Thyroid gland (tissue), 4 donors: ENCODE data around the gene C20orf202.

ENCODE experiments used
- POLR2A ChIP-seq, 2 donors: fragments of 450-650 bp; IDR thresholded peaks; one replicate each; pipeline ENCODE4 v1.6.1; 2017; ENCODE audit warnings: antibody characterized with exemption in 2 of 2, mild to moderate bottlenecking in 2 of 2, moderate library complexity in 1 of 2
- TF ChIP-seq, protein P1 (sequence below), 6 experiments: fragments of 200-600 bp in 3 of 6; fragments of 450-650 bp in 3 of 6; sonication (generic) in 3 of 6; IDR thresholded peaks; one replicate each; pipeline ENCODE4 v1.5.1; 2016 to 2019; ENCODE audit warnings: antibody characterized with exemption in 6 of 6, mild to moderate bottlenecking in 2 of 6, inconsistent platforms in 1 of 6, moderate library complexity in 1 of 6

- TF ChIP-seq, protein P1, sequence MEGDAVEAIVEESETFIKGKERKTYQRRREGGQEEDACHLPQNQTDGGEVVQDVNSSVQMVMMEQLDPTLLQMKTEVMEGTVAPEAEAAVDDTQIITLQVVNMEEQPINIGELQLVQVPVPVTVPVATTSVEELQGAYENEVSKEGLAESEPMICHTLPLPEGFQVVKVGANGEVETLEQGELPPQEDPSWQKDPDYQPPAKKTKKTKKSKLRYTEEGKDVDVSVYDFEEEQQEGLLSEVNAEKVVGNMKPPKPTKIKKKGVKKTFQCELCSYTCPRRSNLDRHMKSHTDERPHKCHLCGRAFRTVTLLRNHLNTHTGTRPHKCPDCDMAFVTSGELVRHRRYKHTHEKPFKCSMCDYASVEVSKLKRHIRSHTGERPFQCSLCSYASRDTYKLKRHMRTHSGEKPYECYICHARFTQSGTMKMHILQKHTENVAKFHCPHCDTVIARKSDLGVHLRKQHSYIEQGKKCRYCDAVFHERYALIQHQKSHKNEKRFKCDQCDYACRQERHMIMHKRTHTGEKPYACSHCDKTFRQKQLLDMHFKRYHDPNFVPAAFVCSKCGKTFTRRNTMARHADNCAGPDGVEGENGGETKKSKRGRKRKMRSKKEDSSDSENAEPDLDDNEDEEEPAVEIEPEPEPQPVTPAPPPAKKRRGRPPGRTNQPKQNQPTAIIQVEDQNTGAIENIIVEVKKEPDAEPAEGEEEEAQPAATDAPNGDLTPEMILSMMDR (IDR thresholded peaks at IDR 0.05) = no peak
- TF ChIP-seq POLR2A (IDR thresholded peaks at IDR 0.05) = no peak
Observed at GRCh38 chr20:1252416-1252815, 49.2 kb downstream of the C20orf202 start.
